Breast epithelium (tissue), 4 donors: ENCODE measurements around the gene C10orf120. TPM values are rescaled to one million over a fixed set of nuclear protein-coding genes. Genes with fewer than 3 reads are reported as not detected.

Experiments
- DNase-seq, 2 donors: peaks; one replicate each; pipeline ENCODE4 v3.0.0-alpha.2; 2019; ENCODE audit warnings: low spot score in 2 of 2
- H3K27ac ChIP-seq, 2 donors: fragments of 200-600 bp; sonication (generic) in 1 of 2; one replicate each; pipeline ENCODE4 v1.5.1; 2016 to 2019; ENCODE audit warnings: mild to moderate bottlenecking in 1 of 2
- H3K27me3 ChIP-seq, 2 donors: fragments of 200-600 bp; sonication (generic) in 1 of 2; one replicate each; pipeline versions ENCODE4 v1.5.1 to v1.6.0; 2017 to 2019; ENCODE audit warnings: control low read depth in 1 of 2, mild to moderate bottlenecking in 1 of 2
- H3K36me3 ChIP-seq: fragments of 200-600 bp; one replicate; pipeline ENCODE4 v1.5.1; 2019
- H3K4me1 ChIP-seq, 2 donors: fragments of 200-600 bp; sonication (generic); one replicate each; pipeline ENCODE4 v1.5.1; 2016 to 2019; ENCODE audit warnings: control low read depth in 1 of 2
- H3K4me3 ChIP-seq, 3 donors: fragments of 200-600 bp; sonication (generic); 1 replicate in 2 of 3; 2 replicates in 1 of 3; pipeline ENCODE4 v1.5.1; 2016 to 2019; ENCODE audit warnings: mild to moderate bottlenecking in 3 of 3, moderate library complexity in 2 of 3
- H3K9me3 ChIP-seq, 2 donors: fragments of 200-600 bp; sonication (generic) in 1 of 2; one replicate each; pipeline ENCODE4 v1.5.1; 2016 to 2019; ENCODE audit warnings: control low read depth in 1 of 2
- POLR2A ChIP-seq: fragments of 450-650 bp; IDR thresholded peaks from one replicate; pipeline ENCODE4 v1.6.1; 2016; ENCODE audit warnings: antibody characterized with exemption, mild to moderate bottlenecking, moderate library complexity
- POLR2AphosphoS5 ChIP-seq, 3 donors: sonication (generic); formaldehyde crosslinking; IDR thresholded peaks; one replicate each; pipeline ENCODE4 v1.6.1; 2017; ENCODE audit warnings: antibody characterized with exemption in 3 of 3
- intact Hi-C: fragments of 100-400 bp; cut with DNase I; formaldehyde crosslinking; loops from one replicate; pipeline ENCODE4 v1.15.1; 2023; ENCODE audit warnings: low total_unique reads
- total RNA-seq, 3 donors: library from RNA; depleted of rRNA; stranded (reverse); fragments of >200 nt; gene quantifications; one replicate each; pipeline ENCODE4 v1.1.0, GENCODE V29; 2016
- TF ChIP-seq, protein P1 (sequence below), 3 donors: fragments of 450-650 bp; IDR thresholded peaks; one replicate each; pipeline ENCODE4 v1.5.1; 2016 to 2017; ENCODE audit warnings: antibody characterized with exemption in 3 of 3, mild to moderate bottlenecking in 3 of 3, moderate library complexity in 3 of 3

Gene C10orf120
- total RNA-seq, 3 donors from 2014 or later = not detected

DNA sequence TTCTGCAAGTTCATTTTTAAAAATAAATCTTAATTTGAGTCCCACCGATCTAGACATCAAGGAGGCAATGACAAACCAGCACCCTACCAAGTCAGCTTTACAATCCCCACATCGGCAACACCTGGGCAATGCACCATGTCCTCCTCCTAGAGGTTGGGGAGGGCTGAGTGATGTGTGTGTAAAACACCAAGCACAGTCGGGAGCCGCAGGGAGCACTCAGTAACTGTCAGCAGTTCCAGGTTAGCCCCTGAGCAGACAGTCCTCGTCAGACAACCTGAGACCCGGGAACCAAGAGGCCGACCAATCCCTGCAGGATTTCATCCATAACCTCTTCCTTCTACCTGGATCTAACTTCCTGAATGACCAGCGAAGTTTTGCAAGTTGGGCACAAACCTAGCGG lies 15.9 kb upstream of the C10orf120 start:
- Histone ChIP-seq H3K27me3 (no peaks in the 10 kb centered on the region), H3K4me3 (no peak overlapping the region), H3K9me3 (no peaks in the 10 kb centered on the region), H3K4me1 (no peaks in the 10 kb centered on the region), H3K27ac (no peak overlapping the region), H3K36me3 (no peaks in the 10 kb centered on the region)
- intact Hi-C loops = no loop called here
- DNase-seq = no peak
- TF ChIP-seq, protein P1, sequence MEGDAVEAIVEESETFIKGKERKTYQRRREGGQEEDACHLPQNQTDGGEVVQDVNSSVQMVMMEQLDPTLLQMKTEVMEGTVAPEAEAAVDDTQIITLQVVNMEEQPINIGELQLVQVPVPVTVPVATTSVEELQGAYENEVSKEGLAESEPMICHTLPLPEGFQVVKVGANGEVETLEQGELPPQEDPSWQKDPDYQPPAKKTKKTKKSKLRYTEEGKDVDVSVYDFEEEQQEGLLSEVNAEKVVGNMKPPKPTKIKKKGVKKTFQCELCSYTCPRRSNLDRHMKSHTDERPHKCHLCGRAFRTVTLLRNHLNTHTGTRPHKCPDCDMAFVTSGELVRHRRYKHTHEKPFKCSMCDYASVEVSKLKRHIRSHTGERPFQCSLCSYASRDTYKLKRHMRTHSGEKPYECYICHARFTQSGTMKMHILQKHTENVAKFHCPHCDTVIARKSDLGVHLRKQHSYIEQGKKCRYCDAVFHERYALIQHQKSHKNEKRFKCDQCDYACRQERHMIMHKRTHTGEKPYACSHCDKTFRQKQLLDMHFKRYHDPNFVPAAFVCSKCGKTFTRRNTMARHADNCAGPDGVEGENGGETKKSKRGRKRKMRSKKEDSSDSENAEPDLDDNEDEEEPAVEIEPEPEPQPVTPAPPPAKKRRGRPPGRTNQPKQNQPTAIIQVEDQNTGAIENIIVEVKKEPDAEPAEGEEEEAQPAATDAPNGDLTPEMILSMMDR (IDR thresholded peaks at IDR 0.05) = no peak
- TF ChIP-seq POLR2A (no peak), POLR2AphosphoS5 (IDR thresholded peaks at IDR 0.05) (no peak)

DNA sequence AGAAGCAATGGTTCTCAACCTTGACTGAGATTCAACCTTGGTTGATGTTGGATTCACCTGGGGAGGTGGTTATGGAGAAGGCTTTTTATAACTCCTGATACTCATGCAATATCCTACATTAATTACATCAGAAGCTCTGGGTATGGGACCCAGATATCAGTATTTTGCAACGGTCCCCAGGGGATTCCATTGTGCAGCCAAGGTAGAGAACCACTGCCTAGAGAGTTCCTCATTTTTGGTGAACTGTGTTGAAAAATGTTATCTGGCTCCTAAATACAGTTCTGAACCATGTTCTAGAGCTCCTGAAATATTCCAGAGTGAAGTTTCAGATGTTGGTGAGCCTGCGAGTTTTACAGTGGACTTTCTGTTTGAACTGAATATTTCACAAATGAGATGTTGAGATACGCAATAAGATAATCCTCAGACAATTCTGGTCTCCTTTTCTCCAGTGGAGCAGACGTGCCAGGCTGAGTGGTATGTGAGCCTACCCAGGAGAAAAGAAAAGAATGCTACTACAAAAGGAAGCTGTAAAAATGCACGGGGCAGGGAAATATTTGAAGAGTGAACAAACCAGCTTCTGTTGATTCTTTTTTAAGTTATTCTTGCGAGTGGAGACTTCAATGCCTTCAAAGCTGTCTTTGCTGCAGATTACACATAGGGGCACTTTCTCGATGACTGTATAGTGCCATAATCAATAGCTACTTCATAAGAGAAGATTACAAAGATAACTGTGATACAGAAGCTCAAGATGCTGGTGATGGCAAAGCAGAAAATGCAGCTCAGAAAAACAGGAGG lies 13.6 kb upstream of the C10orf120 start:
- no peak for DNase-seq
- intact Hi-C loops = no loop called here

DNA sequence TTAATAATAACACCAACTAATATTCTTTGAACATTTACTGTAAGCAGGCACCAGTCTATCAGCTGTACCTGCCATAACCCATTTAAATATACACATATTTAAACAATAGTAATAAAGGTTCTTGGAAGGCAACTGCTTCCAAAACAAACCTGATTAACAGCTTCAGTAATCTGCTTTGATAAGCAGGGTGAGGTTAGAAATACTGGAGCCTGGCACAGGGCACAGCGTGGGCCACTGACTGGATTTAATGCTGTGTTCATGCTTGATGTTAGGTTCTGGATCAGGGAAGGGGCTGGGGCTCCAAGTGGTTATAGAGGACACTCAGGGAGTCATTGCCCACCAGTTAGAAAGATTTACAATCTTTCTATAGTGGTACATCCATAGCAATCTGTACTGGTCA lies 10.9 kb upstream of the C10orf120 start:
- DNase-seq = no peak
- Histone ChIP-seq H3K27ac (no peak overlapping the region), H3K4me1 (no peaks in the 10 kb centered on the region), H3K27me3 (no peaks in the 10 kb centered on the region), H3K9me3 (no peaks in the 10 kb centered on the region), H3K36me3 (no peaks in the 10 kb centered on the region), H3K4me3 (no peak overlapping the region)
- intact Hi-C loops = no loop called here
- TF ChIP-seq POLR2AphosphoS5 (IDR thresholded peaks at IDR 0.05) (no peak), POLR2A (no peak)
- TF ChIP-seq, protein P1 (IDR thresholded peaks at IDR 0.05) = no peak

More for the DNA sequence above, 13.6 kb upstream of the C10orf120 start:
- Histone ChIP-seq H3K4me1 (no peaks in the 10 kb centered on the region), H3K27ac (no peak overlapping the region), H3K27me3 (no peaks in the 10 kb centered on the region), H3K9me3 (no peaks in the 10 kb centered on the region), H3K36me3 (no peaks in the 10 kb centered on the region), H3K4me3 (no peak overlapping the region)
- TF ChIP-seq, protein P1 (IDR thresholded peaks at IDR 0.05) = no peak
- TF ChIP-seq POLR2A = no peak
- no peak for TF ChIP-seq POLR2AphosphoS5 (IDR thresholded peaks at IDR 0.05)

DNA sequence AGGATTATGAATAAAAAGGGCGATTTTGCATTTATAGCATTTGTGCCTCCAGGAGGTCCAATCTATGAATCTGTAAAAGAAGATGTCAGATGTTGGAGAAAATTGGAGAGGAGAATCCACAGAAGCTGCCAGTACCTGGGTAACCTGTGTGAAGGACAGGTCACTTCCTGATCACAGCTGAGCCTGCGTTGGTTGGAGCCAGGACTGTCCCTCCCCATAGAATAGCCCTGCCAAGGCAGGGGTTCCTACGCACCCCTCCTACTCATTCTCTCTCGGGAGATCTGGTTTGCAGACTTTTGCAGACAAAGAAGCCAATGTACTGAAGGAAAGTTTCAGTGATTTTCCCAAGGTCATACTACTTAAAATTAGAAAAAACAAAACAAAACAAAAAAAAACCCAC lies 10.3 kb upstream of the C10orf120 start:
- Histone ChIP-seq H3K27me3 (no peaks in the 10 kb centered on the region), H3K9me3 (no peaks in the 10 kb centered on the region), H3K4me3 (no peak overlapping the region), H3K4me1 (no peaks in the 10 kb centered on the region), H3K36me3 (no peaks in the 10 kb centered on the region), H3K27ac (no peak overlapping the region)
- no peak for DNase-seq
- TF ChIP-seq POLR2A (no peak), POLR2AphosphoS5 (IDR thresholded peaks at IDR 0.05) (no peak)
- TF ChIP-seq, protein P1 (IDR thresholded peaks at IDR 0.05) = no peak
- intact Hi-C loops = no loop called here

DNA sequence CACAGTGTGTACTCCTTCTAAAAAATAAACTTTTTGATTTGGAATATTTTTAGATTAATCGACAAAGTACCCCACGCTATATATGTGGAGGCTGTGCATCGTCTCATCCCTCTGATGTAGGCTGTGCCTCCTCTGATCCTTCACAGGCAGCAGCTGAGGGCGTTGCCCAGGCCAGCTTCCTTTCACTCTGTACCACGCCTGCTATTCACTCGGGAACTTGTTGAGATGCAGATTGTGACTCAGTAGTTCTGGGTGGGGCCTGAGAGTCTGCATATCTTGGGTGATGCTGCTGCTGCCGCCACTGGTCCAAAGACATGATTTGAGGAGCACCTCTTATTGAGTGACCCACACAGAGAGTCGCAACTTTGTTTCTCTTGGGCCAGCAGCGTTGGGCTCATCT lies 7.9 kb upstream of the C10orf120 start:
- DNase-seq = no peak
- no peak overlapping the region for H3K4me3 ChIP-seq
- no peaks in the 10 kb centered on the region for H3K36me3 ChIP-seq
- no peaks in the 10 kb centered on the region for H3K27me3 ChIP-seq
- intact Hi-C loops = no loop called here
- H3K9me3 ChIP-seq = no peaks in the 10 kb centered on the region
- H3K27ac ChIP-seq = no peak overlapping the region
- H3K4me1 ChIP-seq = no peaks in the 10 kb centered on the region
- TF ChIP-seq POLR2AphosphoS5 (IDR thresholded peaks at IDR 0.05) = no peak
- TF ChIP-seq POLR2A = no peak
- TF ChIP-seq, protein P1 (IDR thresholded peaks at IDR 0.05) = no peak
